SU-DHL-6 (cell line): Measurements from ENCODE around the gene GRID1.

ENCODE experiments used
- EZH2phosphoT487 ChIP-seq: fragments of 200-600 bp; sonication (generic), shearing (Covaris generic); conservative IDR thresholded peaks from 2 replicates; pipeline ENCODE4 v1.6.1; 2018; ENCODE audit warnings: mild to moderate bottlenecking, antibody characterized with exemption, low read length, moderate library complexity, mixed read lengths
- TF ChIP-seq, protein P1 (sequence below): fragments of 200-600 bp; sonication (generic); IDR thresholded peaks from one replicate; pipeline ENCODE4 v1.5.1; 2017; ENCODE audit warnings: antibody characterized with exemption, mild to moderate bottlenecking, low read length, moderate library complexity; ENCODE audit not compliant: insufficient read depth, poor library complexity, severe bottlenecking

DNA sequence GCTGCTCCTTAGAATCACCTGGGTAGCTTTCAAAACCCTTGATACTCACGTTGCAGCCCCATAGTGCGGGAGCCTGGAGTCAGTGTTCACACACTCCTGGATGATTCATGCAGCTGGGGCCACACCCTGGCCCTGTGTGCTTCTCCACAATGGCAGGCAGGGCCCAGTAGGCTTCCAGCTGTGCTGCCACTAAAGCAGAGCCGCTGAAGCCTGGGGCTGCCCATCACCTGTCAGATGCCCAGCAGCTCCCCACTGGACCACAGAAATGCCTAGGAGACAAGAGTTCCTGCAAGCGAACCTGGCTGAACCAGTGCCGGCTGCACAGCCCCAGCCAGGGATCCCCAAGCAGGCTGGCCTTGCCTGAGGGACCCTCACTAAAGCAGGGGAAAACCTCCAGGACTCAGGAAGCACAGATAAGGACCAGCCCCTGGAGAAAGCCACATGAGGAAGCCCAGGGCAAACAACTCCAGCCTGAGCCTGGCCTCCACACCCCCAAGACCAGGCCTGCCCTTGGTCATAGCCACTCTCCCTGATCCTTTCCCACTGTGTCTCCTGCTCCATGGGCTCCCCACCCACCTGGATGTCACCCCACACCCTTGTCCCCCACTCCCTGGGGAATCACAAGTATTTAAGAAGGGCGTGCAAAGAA, 111.9 kb downstream of the GRID1 start:
- TF ChIP-seq, protein P1, sequence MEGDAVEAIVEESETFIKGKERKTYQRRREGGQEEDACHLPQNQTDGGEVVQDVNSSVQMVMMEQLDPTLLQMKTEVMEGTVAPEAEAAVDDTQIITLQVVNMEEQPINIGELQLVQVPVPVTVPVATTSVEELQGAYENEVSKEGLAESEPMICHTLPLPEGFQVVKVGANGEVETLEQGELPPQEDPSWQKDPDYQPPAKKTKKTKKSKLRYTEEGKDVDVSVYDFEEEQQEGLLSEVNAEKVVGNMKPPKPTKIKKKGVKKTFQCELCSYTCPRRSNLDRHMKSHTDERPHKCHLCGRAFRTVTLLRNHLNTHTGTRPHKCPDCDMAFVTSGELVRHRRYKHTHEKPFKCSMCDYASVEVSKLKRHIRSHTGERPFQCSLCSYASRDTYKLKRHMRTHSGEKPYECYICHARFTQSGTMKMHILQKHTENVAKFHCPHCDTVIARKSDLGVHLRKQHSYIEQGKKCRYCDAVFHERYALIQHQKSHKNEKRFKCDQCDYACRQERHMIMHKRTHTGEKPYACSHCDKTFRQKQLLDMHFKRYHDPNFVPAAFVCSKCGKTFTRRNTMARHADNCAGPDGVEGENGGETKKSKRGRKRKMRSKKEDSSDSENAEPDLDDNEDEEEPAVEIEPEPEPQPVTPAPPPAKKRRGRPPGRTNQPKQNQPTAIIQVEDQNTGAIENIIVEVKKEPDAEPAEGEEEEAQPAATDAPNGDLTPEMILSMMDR = no peak
- TF ChIP-seq EZH2phosphoT487 = no peak
